GDM1 (cell line): ENCODE measurements around the gene ANXA11.
"Not testable (repeated sequence)": the region's sequence is repeated elsewhere in the genome, so short reads cannot be mapped to it uniquely, and the experiment has no call there.

Experiments used
- DNase-seq: peaks from one replicate; lab custom pipeline; 2025; lab: John Stamatoyannopoulos, UW

ANXA11 gene

GRCh38 chr10:80145406-80146308 is 59.7 kb downstream of the ANXA11 start:
- not testable (repeated sequence) for DNase-seq

DNA sequence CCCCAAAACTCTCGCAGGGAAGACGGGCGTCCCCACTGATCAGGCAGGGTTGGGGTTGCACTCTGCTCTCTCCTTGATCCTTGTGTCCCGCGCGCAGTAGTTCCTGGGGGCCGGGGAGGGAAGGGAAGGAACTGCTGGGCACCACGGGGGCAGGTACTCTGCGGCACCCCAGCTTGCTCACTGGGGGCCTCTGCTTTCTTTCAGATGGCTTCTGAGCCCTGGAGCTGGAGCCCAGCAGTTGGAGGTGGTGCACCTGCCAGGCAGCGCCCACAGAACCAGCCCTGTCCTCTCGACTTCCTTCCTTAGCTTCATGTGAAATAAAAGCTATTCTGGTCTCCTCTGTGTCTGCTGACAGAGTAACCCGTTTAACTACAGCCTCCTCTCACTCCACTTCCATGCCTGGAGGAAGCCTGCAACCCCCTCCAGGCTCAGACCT is 60.6 kb downstream of the ANXA11 start:
- DNase-seq = peak; percentile 25

- DNase-seq = no peak
These were observed 61.2 kb downstream of the ANXA11 start for GRCh38 chr10:80144067-80144695.

DNA sequence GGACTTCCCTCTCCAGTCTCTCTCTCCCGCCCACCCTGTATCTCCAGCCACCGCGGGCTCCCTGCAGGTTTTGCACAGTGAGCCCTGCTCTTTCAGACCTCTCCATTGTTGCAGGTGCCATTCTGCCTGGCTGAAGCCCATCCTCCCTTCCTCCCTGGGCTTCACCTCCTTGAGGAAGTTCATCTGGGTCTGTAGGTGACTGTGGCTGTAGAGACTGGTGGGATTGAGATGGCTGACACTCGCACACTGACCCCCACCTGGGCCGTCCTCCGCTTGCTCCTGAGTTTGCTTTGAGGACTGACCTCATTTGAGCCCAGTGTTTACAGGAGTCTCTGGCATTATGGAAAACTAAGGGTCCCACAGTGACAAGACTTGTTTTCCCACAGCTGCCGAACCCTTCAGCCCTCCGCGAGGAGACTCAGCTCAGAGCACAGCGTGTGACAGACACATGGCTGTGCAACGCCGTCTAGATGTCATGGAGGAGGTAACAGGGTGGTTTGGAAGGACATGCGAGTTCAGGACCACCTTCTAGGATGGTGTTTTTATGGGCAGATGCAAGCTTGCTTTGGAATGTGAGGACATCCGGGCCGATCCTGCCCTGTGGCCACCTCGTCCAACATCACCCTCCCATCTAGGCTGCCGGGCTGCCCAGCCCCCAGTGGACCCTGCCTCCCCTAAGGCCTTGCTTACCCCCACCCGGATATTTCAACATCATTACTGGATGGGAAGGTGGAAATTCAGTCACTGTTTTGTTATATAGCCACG is 63.5 kb downstream of the ANXA11 start:
- no peak for DNase-seq

DNA sequence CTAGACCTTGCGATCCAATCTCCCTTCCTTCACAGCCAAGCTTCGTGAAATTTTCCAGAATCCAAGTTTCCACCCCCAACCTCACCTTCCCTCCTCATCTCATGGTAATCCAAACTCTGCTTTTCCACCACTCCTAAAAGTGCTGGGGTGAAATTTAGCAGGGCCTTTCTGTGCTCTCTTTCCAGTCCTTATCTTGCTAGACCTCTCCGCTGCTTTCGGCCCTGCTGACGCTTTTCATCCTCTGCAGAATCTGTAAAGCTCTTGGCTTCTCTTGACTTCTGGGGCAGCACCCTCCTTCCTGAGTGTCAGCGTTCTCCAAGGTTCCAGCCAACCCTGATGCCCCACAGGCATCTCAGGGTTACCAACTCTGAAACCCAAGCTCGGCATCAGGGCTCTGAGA is 65.1 kb downstream of the ANXA11 start:
- no peak for DNase-seq

- no peak for DNase-seq
These were observed 66.1 kb downstream of the ANXA11 start for GRCh38 chr10:80139265-80139664.

- DNase-seq = no peak
These were observed 67.4 kb downstream of the ANXA11 start for GRCh38 chr10:80137920-80138319.

DNA sequence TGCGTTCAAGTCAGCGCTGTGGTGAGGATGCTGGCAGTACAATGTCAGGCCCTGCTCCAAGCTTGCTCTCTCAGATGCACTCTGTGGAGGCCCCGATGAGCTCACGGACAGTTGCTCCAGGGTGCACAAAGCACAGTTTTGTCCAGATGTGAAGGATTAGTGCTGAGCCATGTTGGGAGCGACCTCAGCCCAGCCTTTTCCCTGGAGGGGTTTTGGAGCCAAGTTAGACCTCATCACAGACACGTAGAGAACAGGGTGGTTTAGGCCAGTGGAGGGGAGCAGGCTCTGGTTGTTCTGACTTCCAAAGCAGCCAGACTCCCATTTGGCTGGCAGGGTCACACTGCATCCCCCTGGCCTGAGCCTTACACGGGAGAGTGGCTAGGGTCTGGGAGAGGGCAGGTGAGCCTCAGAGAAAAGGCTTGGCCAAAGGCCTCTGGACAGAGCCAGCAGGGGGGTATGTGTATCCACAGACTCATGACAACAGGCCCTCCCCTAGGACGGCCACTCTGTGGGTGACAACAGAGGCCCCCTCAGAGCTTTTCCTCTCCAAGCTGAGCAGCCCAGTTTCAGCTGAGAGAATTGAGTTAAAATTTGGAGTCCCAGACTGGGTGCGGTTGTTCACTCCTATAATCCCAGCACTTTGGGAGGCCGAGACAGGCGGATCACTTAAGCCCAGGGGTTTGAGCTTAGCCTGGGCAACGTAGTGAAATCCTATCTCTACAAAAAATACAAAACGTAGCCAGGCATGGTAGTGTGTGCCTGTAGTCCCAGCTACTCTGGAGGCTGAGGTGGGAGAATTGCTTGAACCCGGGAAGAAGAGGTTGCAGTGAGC is 68.1 kb downstream of the ANXA11 start:
- no peak for DNase-seq

DNA sequence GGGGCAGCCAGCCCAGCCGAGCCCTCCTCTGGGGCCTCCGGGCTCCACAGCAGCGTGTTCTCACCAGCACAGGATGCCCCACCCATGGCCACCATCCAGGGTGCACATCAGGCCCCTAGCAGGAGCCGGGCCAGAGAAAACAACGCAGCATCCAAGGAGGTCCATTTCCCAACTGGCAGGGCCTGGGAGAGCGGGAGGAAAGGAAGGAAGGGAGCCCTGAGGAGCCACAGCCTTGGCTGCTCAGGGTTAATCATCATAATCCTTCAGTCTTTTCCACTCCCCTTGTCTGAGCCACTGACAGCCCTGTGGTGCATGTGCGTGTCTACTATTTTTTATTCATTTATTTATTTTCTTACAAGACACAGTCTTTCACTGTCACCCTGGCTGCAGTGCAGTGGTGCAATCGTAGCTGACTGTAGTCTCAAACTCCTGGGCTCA is 69.2 kb downstream of the ANXA11 start:
- DNase-seq = no peak

DNA sequence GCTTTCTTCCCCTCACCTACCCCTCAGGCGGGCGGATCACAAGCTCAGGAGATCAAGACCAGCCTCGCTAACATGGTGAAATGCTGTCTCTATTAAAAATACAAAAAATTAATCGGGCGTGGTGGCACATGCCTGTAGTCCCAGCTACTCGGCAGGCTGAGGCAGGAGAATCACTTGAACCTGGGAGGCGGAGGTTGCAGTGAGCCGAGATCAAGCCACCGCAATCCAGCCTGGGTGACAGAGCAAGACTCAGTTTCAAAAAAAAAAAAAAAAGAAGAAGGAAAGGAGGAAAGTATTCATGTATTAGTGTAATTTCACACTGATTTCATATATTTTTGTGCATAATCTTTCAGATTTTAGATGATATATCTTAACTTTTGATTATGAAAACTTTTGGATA is 71.7 kb downstream of the ANXA11 start:
- not testable (repeated sequence) for DNase-seq

DNA sequence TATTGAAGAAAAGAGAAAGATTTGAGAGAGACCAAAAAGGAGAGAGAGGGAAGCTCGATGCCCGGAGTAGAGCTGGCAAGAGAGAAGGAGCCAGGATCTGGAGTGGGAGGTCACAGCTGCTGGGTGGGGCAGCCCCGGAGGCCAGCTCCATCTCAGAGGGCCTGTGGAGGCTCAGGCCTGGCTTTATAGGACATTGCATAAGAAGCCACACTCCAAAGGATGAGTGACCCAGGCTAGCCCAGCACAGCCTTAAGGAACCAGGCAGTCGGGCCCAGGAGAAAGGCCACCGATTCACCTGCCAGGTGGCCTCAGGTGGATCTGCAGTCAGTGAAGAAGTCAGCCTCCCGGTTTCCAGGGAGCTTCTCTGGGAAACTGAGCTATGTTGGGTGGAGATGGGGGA is 72.1 kb downstream of the ANXA11 start:
- no peak for DNase-seq

GRCh38 chr10:80132299-80133139 is 72.8 kb downstream of the ANXA11 start, which contains the start of gene PLAC9:
PLAC9 (plus strand) TSS chr10:80132730; CDS start chr10:80132763, 33 bp downstream.
- no peak for DNase-seq

- DNase-seq = no peak
These were observed 73.8 kb downstream of the ANXA11 start for GRCh38 chr10:80131499-80131901.

GRCh38 chr10:80126876-80127275 is 78.5 kb downstream of the ANXA11 start:
- no peak for DNase-seq

GRCh38 chr10:80122746-80123145 is 82.6 kb downstream of the ANXA11 start:
- DNase-seq = no peak

DNA sequence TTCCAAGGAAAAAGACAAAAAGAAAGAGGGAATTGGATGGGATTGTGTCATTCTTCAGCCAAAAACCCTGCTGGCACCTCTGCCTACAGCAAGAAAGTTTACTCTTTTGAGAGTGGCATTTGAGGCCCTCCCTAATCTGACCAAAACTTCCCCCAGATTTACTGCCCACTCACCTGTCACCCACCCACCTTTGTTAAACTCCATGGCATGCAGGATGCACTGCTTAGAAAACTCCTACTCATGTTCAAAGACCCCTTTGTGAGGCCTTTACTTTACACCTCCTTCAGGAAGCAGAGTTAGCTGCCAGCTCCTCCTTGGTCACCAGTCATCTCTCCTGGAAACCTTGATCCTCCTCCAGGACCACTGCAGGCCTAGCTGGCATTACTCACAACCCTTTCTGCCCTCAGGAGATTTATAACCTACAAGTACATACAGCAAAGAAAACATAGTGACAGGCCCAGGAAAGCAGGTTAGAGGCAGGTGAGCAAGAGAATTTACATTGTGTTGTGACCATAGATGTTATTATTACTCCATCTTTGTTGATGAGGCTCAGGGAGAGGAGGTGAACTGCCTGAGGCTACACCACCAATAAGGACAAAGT is 83.1 kb downstream of the ANXA11 start:
- DNase-seq = no peak

GRCh38 chr10:80118669-80119068 is 86.7 kb downstream of the ANXA11 start:
- no peak for DNase-seq

DNA sequence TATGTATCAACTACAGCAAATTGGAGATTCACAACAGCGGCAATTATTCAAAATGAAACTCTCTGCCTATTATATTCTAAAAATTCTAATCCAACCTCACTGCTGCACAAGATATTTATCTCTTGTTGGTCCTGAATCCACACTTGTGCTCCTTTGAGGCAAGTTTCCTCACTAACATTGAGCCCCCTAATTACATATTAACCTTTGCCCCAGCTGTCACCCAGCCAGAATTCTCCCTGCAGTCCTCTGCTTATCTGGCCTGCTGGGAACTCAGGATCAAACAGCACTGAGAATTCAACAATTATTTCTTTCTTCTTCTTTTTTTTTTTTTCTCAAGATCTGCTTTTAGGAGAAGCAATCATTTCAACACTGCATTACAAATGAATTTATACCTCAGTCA is 94.4 kb downstream of the ANXA11 start:
- DNase-seq = no peak

- DNase-seq = no peak
These were observed 96.6 kb downstream of the ANXA11 start for GRCh38 chr10:80108576-80109239.
